Astrocyte (in vitro differentiated cells and primary cell): Measurements from ENCODE around the gene HJURP.

Experiments
- EZH2 ChIP-seq: IDR thresholded peaks from 2 replicates; pipeline ENCODE4 v1.6.1; 2012; ENCODE audit warnings: mild to moderate bottlenecking, low read length, inconsistent platforms; ENCODE audit not compliant: insufficient read depth
- TF ChIP-seq, protein P1 (sequence below): IDR thresholded peaks from 2 replicates; pipeline ENCODE4 v1.5.1; 2011; ENCODE audit warnings: low read depth, mild to moderate bottlenecking, inconsistent platforms, low read length, moderate library complexity; ENCODE audit not compliant: insufficient read depth

DNA sequence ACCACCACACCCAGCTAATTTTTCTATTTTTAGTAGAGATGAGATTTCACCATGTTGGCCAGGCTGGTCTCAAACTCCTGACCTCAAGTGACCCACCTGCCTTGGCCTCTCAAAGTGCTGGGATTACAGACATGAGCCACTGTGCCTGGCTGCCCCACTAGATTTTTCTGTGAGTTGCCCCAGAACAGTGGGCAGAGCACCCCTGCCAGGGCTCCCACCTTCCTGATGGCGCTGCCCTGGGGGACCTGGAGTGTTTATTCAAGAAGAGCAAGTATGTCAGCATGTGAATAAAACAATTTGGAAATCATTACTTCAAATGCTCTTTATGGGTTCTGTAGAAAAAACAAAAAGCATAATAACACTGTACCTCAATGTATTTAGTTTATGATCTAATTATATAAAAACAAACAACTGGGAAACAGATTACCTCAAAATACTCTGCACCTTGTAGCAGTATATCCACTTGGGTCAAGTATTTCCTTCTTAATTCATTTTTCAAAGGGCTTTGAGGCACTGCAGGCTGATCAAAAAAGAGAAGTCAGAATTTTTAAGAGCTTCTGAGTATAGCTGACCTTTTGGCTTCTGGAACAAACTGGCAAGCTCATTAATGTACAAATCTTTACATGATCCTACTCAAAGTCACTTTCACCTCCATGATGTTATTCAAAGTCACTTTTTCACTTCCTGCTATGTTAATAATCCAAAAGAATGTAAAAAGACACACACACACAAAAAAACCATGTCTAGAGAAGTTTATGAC lies 8.9 kb downstream of the HJURP start:
- TF ChIP-seq, protein P1, sequence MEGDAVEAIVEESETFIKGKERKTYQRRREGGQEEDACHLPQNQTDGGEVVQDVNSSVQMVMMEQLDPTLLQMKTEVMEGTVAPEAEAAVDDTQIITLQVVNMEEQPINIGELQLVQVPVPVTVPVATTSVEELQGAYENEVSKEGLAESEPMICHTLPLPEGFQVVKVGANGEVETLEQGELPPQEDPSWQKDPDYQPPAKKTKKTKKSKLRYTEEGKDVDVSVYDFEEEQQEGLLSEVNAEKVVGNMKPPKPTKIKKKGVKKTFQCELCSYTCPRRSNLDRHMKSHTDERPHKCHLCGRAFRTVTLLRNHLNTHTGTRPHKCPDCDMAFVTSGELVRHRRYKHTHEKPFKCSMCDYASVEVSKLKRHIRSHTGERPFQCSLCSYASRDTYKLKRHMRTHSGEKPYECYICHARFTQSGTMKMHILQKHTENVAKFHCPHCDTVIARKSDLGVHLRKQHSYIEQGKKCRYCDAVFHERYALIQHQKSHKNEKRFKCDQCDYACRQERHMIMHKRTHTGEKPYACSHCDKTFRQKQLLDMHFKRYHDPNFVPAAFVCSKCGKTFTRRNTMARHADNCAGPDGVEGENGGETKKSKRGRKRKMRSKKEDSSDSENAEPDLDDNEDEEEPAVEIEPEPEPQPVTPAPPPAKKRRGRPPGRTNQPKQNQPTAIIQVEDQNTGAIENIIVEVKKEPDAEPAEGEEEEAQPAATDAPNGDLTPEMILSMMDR = no peak
- TF ChIP-seq EZH2 = no peak
